Measurements from ENCODE around the gene NSMF.
"Not testable (repeated sequence)": the region's sequence is repeated elsewhere in the genome, so short reads cannot be mapped to it uniquely, and the experiment has no call there.

The NSMF gene

DNA sequence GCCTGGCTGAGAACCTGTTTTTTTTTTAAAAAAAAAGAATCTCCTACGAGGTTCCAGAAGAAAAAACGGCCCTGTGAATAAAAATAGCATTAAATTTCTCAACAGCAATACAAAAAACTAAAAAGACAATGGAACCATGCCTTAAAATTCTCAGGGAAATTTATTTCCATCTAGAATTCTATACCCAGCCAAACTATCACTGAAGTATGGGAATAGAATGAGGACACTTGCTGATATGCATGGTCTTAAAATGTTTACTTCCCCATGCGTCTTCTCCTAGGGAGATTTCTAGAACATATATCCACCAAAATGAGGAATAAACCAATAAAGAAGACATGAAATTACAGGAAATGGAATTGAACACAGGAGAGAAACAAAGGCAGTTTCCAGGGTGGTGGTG lies 16.5 kb upstream of the NSMF start:
- no peak for DNase-seq

DNA sequence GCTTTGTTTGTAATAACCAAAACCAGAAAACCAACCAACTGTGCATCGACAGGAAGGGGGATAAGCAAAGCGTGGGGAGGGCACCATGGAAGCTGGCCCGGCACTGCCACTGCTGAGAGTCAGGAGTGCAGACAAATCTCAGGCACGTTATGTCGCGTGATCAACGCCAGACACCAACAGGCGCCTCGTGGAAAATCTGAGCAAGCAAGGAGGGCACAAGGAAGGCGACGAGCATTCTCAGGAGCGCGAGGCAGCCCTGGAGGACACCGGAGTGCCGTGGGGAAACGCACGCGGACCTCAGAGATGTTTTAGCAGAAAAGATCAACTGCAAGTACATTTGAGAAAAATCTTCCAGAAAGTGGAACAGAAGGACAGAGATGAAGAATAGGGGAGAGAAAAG lies 15.1 kb upstream of the NSMF start:
- DNase-seq, result no peak

DNA sequence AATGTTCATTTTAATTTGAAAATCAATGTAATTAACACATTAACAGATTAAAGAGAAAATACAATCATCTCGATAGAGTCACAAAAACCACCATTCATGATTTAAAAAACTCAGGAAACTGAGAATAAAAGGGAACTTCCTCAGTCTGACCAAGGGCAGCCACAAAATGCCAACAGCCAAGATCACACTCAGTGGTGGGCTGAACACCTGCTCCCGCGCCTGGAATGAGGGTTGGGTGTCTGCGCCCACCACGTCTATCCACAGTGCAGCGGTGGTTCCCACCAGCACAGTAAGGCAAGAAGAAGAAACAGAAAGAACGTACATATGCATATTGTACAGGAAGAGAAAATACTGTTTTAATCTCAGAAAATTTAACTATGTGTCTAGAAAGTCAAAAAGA lies 11.7 kb upstream of the NSMF start:
- no peak for DNase-seq

DNA sequence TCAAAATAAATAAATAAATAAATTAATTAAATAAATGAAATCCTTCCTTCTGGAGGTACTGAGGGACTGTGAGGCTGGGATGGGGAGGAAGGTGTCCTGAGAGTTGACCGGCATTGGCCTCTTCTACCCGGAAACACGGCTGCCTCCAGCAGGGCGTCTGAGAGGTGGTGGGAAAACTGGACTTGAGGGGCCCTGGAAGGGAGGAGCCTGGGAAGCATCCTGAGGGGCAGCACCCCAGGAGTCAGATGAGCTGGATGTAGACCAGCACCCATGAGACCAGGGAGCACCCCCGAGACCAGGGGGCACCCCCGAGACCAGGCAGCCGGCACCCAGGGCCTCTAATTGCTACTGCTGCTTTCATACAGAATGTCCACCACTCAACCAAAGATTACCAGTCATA lies 8.8 kb upstream of the NSMF start:
- DNase-seq, result no peak

DNA sequence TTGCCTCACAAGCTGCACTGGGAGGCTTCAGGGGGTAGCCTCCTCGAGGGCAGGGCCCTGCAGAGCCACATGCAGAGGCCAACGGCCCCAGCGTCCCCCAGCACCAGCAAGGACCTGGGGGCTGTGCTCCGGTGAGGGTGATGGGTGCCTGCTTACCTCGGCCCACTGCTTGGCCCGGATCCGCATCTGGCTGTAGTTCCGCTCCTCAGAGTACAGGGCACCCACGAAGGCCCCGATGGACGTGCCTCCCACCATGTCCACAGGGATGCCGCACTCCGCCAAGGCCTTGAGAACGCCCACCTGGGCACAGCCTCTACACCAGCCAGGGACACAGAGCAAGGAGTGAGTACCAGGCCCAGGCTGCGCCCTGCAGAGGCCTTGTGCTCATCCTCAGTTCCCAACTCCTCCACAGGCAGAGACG lies 8.0 kb upstream of the NSMF start:
- DNase-seq, result no peak

DNA sequence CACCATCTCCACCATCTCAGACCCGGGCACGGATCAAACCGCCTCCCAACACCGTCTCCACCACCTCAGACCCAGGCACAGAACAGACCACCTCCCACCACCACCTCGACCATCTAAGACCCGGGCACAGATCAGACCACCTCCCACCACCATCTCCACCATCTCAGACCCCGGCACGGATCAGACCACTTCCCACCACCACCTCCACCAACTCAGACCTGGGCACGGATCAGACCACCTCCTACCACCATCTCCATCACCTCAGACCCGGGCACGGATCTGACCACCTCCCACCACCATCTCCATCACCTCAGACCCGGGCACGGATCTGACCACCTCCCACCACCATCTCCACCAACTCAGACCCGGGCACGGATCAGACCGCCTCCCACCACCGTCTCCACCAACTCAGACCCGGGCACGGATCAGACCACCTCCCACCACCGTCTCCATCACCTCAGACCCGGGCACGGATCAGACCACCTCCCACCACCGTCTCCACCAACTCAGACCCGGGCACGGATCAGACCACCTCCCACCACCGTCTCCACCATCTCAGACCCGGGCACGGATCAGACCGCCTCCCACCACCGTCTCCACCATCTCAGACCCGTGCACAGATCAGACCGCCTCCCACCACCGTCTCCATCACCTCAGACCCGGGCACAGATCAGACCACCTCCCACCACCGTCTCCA lies 7.4 kb upstream of the NSMF start:
- not testable (repeated sequence) for DNase-seq

DNA sequence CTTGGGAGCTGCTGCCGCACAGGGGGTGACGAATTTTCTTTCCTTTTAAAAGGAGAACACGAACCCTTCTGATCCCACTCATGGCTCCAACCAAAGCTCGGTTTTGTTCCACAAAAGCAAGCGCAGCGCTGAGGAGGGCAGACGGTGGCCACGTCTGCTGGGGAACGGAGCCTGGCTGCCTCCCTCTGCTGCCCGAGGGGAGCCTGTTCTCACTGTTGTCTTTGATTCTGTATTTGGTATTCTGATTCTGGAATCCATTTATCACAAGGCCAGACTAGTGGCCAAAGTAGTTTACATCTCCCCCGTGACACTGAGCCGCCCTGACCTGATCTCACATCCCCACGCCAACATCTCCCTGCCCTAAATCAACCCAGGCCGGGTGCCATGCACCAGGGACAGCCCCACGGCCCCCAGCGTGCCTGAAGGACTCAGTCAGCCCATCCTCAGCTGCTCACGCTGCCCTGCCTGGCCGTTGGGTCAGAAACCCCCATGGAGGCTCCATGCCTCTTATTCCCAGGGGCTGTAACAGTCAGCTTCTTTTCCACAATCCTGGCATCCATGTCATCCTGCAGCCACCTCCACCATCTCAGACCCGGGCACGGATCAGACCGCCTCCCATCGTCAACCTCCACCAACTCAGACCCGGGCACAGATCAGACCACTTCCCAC lies 6.7 kb upstream of the NSMF start:
- no peak for DNase-seq

DNA sequence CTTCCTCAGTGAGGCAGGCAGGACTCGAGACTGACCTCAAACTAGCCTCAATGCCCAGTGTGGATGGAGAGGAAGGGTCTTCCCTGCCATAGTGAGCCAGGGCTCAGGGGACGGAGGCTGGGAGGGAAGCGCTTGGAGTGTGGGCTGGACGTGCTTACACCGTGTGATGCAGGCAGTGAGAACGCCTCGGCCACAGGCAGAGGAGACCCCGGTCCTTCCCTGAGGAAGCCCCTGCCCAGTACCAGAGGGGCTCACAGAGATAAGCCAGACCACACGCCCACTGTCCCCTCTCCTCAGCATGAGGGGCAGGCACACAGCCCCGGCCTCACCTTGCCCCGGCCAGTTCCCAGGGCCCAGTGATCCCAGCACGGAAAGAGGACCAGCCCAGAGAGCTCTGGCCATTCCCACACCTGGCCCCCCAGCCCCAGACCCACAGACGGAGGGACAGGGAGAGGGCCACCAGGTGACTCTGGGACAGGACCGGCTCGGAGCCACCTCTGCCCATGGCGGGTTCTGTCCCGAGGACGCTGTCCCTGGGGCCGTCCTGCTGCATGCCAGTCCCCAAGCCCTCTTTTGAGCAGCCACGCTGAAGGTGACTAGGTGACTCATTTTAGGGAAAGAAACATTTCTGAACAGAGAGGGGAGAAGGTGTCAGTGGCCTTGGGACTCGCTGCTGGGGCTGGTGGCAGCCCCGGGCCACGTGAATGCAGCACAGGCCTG lies 6.0 kb upstream of the NSMF start:
- DNase-seq, result no peak

DNA sequence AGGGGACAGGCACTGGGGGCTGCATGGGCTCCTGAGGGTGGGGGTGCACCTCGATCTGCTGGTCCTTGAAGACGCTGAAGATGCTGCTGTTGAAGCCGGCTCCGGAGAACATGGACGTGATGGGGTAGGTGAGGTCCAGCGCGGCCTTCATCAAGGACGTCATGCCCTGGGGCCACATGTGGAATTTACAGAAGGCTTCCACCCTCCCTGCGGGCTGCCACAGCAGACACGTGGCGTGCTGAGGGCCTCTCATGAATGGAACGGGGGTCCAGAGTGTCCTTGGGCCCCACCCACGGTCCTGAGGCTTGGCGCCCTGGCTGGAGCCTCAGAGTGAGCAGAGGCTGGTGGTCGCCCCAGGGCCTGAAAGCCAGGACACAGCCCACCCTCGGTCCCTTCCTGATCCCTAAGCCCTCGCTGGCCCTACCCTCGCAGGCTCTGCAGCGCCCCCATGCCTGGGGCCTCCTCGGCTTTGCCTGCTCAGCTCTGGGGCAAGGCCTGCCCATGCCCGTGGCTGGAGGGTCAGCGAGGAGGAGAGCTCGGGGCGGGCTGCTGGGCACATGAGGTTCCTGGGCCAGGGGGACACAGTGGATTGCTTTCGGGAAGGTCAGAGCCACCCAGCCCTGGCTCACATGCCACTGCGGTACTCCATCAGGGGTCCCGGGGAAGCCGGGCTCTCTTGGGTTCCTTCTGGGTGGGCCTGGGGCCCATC lies 5.3 kb upstream of the NSMF start:
- no peak for DNase-seq

DNA sequence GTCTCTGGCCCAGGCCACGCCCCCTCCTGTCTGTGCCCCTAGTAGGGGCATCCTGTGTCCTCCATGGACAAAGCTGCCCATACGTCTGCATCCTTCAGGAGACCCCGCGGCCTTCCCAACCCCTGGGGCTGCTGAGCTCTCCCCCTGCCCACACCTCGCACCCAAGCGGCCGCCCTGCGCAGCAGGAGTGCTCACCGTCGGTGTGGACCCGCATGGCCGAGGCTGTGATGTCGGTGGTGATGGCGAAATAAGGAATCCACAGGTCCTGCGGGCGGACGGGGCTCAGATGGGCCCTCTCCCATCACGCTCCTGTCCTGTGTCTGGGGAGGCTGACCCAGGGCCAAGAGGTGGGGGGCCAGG lies 4.8 kb upstream of the NSMF start:
- no peak for DNase-seq

DNA sequence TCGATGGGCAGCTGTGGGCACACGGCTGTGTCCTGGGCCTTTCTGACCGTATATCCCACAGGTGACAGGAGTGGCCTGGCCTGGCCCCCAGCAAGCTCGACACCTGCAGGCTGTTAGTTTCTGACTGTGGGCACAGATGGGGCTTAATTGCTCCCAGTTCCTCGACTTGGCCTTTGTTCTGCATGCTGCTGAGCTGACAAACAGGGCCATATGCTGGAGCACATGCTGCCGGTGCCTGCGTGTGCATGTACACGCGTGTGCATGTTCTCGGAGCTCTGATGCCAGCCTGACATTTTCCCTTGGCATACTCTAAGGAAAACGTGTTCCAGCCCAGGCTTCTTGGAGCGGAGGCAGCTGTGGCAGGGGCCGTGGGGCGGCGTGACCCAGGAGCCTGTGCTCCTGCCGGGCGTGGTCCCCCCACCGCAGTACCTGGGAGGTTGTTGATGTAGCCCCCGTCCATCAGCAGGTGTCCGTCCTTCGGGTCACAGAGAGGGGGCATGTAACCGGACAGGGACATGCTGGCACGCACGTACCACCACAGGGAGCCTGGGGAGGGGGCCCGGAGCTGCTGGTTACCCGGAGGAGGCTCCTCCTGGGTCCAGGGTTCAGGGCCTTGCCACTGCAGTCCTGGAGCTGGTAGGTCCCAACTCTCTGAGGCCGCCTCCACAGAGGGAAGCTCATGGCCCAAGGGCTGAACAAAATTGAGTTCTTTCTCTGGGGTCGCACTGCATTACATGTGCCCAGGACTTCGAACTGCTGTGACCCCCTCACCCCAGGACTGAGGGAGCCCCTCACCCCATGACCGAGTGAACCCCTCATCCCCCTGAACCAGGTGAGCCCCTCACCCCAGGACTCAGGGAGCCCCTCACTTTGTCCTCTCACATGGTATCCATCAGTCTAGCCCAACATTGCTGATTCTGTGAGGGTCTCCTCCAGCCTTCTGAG lies 4.1 kb upstream of the NSMF start:
- no peak for DNase-seq

DNA sequence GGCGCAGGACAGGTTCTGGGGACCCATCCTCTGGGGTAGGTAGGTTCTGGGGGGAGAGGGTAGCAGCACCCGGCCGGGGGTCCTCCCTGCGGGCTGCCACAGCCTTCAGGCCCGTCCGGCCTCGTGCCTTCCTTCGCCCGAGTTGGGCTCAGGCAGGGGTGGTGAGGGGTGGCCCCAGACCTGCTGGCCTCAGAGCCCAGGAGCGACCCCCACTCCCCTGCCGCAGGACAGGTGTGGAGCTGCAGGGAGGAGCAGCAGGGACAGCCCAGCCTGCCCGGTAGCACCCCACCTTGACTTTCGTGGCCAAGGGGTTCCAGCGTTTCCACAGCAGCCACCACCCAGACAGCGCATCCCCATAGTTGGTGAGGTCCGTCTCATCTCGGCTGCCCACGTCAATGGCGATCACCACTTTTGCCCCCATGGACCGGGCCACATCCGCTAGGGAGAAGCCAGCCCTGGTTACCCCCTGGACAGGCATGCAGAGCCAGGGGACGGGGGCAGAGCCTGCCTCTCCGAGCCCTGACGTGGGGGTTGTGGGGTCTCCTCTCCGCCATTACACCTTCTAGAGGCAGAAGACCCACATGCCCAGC lies 3.4 kb upstream of the NSMF start:
- DNase-seq, result no peak

DNA sequence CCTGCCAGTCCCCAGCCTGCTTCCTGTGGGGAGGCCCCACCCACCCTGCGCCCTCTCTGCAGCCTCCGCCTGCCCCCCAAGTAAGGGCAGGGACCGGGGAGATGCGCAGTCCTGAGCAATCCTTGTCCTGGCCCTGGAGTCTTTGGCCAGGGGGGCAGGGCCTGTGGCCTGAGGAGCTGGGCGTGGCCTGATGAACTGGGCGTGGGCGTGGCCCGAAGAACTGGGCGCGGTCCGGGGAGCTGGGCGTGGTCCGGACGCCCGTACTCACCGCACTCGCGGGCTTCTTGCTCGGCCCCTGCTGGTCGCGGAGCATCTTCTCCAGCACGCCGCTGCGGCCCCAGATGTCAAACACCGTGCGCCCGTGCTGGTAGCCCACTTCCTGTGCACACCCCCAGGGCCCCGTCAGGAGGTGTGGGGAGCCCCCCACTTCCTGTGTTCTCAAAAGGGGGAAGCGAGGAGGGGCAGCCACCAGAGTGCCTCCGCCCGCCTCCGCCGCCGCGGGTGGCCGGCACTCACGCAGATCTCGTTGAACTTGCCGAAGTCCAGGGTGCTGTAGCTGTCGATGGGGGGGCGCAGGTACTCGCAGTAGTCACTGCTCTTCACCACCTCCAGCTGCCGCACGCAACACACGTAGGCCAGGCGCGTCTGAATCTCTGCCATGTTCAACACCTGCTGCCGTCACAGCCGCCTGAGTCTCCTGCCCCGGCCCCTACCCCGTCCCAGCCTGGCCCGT lies 2.7 kb upstream of the NSMF start:
- peak; percentile 90 for DNase-seq

DNA sequence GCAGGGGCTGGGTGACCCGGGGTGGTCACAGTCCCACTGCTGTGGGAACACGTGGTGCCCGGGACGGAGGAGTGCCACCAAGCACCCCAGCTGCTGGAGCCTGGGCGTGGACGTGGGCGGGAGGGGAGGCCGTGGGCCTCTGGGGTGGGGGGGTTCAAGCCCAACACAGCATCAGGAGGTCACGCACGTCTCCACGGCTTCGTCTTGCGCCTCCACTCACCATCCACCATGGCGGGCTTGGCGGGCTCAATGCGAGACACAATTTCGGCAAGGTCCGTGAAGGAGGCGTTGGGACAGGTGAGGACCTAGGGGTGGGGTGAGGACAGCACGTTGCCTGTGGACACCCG lies 2.2 kb upstream of the NSMF start:
- DNase-seq, result no peak

DNA sequence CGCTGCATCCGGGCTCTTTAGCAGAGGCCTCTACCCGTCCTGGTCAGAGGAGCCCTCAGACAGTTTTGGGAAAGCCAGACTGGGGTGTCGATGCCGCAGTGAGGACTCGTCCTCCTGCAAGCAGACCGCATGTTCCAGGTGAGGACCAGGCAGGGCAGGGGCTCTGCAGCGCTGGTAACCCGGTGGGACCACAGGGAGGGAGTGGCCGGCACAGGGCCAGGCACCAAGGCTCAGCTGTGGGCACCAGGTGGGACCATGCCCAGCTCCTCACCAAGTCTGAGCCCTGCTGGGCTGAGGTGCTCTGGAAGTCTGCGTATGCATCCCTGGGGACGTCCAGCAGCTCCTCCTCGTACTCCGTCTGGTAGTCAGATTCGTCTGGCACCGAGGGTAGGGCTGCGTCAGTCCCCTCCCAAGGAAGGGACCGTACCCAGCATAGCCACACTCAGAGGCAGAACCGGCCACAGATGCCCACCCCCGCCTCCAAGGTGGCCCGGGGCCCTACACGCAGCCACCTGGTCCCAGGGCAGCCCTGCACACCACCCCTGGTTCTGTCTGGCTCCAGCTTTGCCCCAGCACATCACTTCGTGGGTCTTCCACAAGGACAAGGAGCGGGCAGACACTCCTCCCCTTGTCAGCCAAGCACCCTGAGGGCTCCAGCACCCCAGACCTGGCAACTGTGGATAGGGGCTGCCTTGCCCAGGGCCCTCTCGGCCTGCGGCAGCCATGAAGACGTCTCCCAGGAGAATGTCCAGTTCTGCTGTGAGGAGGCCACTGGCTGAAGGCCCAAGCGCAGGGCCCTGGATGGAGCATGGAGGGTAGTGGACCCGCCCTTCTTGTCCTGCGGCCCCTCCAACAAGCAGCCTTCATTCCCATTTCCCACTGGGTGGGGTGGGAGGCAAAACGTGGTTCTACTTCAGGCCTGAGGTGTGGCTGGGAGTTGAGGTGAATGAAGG lies 1.5 kb upstream of the NSMF start:
- no peak for DNase-seq

DNA sequence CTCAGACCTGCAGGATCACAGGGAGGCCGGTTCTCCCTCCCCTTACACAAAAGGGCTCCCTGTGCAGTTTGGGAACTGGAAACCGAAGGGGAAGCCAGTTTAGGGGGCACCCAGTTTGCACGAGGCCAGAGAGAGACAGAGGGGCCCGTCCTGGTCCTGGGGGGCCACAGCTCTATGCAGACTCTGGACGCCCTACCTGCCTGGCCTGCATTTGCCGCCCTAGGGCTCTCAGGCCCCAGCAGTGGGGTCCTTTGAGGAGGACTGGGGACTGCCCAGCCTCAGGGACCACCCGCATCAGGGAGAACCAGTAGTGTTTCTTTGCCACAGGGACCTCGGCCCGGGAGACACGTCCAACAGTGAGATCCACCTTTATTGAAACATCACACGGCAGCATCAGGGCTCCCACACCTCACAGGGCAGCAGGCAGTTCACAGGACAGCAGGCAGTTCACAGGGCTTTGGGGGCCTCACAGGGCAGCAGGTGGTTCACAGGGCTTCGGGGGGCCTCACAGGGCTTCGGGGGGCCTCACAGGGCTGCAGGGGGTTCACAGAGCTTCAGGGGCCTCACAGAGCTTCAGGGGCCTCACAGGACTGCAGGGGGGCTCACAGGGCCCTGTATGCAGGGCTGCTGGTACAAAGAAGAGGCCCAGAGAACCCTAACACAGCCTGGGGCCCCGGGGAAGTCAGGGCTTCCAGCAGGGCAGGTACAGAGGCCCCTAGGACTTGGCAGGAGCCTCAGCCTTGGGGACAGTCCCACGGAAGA lies 648 bp upstream of the NSMF start:
- no peak for DNase-seq

DNA sequence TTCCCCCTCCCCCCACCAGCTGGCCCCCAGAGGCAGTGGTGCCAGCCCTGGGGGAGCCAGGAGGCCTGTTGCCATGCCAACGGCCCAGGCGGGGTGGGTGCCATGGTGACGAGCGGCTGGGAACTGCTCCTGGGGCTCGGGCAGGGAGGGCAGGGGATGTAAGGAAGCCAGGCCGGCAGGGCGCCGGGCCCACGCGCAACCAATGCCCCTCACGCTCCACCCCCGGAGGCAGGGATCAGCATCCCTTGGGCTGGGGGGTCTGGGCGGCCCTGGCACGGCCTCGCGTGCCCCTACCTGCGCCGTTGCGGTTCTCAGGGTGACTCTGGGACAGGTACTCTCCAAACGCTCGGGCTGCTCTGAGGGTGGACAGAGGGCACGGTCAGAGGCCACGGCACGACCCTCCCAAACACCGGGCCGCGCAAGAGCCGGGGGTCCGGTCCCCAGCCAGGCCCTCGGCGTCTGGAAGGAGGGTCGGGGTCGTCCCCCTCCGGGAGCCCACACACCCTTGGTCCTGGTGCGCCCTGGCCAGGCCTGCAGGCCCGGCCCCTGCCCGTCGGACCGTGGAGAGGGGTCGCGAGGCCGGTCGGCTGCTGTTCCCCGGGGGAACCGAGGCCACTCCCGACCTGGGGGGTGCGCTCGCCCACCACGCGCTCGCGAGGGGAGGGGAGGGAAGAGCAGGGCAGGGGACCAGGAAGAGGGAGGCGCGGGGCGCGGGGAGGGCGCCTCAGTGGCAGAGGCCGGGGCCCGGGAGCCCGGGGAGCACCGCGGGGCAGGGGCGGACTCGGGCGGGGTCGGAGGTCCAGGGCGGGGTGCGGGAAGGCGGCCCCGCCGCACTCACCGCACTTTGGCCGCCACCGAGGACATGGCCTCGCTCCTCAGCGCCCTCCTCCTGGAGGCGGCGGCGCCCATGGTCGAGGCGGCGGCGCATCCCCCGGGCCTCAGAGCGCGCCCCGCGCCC lies 661 bp downstream of the NSMF start:
- DNase-seq, result peak; percentile 25

All from CD4-positive, alpha-beta T cell treated with Interleukin-10 for 1 hour (primary cell).